GM19099 (cell line): ENCODE data around the gene UBE2Q2.

Source experiments
- POLR2A ChIP-seq: IDR thresholded peaks from 3 replicates; pipeline ENCODE4 v1.6.1; 2011; ENCODE audit warnings: low read depth; ENCODE audit not compliant: insufficient read length; ENCODE audit errors: extremely low read depth

UBE2Q2 gene

DNA sequence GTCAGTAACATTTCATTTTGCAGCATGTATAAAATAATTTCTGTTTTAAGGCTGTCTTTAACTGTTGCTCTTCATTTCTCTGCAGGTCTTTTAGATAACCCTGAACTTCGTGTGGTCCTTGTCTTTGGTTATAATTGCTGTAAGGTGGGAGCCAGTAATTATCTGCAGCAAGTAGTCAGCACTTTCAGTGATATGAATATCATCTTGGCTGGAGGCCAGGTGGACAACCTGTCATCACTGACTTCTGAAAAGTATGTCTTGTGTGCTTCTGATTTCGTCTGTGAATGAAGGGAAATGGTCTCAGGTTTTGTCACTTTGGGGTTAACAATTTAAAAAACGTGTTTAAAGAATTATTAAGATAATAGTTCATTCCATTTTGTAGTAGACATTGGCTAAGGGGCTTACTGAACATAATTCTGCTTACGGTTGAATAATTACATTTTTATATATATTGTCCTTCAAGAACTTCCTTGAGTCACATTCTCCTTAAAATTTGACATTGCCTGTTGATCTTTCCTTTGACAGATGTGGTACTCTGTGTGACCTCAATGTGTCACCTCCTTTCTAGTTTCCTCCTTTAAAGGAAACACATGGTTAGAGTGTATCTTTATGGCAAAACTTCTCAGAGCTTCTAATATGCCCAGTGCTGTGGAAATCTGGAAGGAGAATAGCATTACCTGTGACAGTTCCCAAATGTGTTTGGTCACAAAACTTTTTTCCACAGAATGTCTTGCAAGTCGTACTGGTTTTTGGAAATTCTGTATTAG is 86.7 kb downstream of the UBE2Q2 start:
- TF ChIP-seq POLR2A: no peak

DNA sequence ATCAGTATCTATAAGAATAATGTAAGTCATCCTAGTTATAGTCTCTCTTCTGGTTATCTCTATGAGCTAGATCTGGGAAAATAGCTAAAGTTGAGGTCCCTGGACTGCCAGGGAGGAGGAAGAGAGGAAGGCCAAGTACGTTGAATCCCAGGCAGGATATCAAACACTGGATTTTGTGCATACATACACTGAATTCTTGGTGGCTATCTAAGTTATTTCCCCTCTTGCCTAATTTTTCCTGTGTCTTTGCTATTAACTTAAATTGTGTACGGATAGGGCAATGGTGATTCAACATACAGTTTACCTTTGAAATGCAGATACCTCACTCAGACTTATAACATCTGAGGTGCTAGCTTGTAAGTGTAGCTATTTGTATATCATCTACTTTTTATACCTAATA is 87.6 kb downstream of the UBE2Q2 start:
- TF ChIP-seq POLR2A: no peak

GRCh38 chr15:75942464-75942863 is 99.2 kb downstream of the UBE2Q2 start:
- TF ChIP-seq POLR2A: no peak

DNA sequence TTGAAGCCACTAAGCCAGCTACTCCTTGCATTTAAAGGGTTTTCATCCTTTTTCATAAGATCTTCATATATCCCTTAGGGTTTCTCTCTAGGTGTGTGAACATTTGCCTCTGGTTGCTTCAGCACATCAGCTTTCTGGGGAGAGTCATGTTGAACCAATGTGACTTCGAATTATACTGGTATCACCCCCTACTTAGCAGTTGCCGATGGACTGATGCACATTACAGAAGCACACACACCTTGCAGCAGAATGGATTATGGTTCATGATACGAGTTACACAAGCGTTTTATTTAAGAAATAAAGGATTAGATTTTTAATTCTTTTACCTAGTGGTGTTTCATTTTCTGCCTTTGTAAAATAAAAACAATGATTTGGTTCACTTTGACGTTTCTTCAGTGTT is 100.0 kb downstream of the UBE2Q2 start:
- TF ChIP-seq POLR2A: no peak

- TF ChIP-seq POLR2A: no peak
These were observed 100.5 kb downstream of the UBE2Q2 start for GRCh38 chr15:75943713-75944215.

GRCh38 chr15:75945953-75946352 is 102.7 kb downstream of the UBE2Q2 start:
- TF ChIP-seq POLR2A: no peak

DNA sequence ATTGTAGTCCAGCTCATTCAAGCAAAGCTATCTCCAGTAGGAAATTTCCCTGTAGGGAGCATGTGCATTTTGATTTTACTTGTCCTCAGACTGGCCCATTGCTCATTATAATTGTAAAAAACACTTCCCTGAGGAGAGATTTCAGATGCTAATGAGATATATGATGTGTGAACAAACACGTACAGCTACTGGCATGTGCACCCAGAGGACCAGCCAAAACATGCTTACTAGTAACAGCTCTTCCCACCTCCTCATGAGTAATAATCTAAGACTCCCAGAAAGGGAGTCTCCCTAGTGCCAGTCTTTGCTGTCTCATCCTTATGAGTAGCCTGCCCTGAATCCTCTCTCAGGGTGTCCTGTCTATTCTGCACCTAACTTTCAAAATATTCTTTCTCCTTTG is 103.8 kb downstream of the UBE2Q2 start:
- no peak for TF ChIP-seq POLR2A

DNA sequence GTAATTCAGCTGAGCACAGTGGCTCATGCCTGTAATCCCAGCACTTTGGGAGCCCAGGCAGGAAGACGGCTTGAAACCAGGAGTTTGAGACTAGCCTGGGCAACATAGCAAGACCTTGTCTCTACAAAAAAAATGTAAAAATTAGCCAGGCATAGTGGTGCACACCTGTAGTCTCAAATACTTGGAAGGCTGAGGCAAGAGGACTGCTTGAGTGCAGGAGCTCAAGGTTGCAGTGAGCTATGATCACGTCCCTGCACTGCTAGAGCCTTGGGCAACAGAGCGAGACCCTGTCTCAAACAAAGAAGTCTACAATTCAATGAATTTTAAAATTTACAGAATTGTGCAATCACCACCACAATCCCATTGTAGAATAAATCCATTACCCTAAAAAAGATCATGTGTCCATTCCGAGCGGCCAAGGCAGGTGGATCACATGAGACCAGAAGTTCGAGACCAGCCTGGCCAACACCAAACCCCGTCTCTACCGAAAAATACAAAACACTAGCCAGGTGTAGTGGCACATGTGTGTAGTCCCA is 105.6 kb downstream of the UBE2Q2 start:
- no peak for TF ChIP-seq POLR2A
